Right atrium auricular region (tissue), 2 donors: ENCODE results near the gene TBC1D22B. TPM values are rescaled to one million over a fixed set of nuclear protein-coding genes. Genes with fewer than 3 reads are reported as not detected.

Experiments used
- DNase-seq: peaks from one replicate; pipeline ENCODE4 v3.0.0-alpha.2; 2019; ENCODE audit warnings: low spot score
- H3K27ac ChIP-seq, 2 donors: fragments of 200-600 bp; sonication (generic); 1 replicate in 1 of 2; 2 replicates in 1 of 2; pipeline ENCODE4 v1.5.1; 2016 to 2019
- H3K27me3 ChIP-seq, 2 donors: fragments of 200-600 bp; sonication (generic); one replicate each; pipeline versions ENCODE4 v1.5.1 to v1.6.0; 2017 to 2019
- H3K36me3 ChIP-seq: fragments of 200-600 bp; sonication (generic); one replicate; pipeline ENCODE4 v1.5.1; 2016
- H3K4me1 ChIP-seq, 2 donors: fragments of 200-600 bp; sonication (generic); one replicate each; pipeline versions ENCODE4 v1.5.1 to v1.6.0; 2017 to 2019
- H3K4me3 ChIP-seq, 2 donors: fragments of 200-600 bp; sonication (generic); 1 replicate in 1 of 2; 2 replicates in 1 of 2; pipeline ENCODE4 v1.5.1; 2017 to 2019; ENCODE audit warnings: mild to moderate bottlenecking in 1 of 2, moderate library complexity in 1 of 2
- H3K9me3 ChIP-seq, 2 donors: fragments of 200-600 bp; sonication (generic); one replicate each; pipeline ENCODE4 v1.5.1; 2019
- total RNA-seq, 2 donors: library from RNA; depleted of rRNA; stranded (reverse); fragments of >200 nt; gene quantifications; one replicate each; pipeline ENCODE4 v1.1.0, GENCODE V29; 2016
- TF ChIP-seq, protein P1 (sequence below), 2 donors: fragments of 200-600 bp; sonication (generic); IDR thresholded peaks; one replicate each; pipeline ENCODE4 v1.5.1; 2019; ENCODE audit warnings: antibody characterized with exemption in 2 of 2

Gene TBC1D22B
- total RNA-seq, 2 donors from 2014 or later: 7.5 to 9.8 TPM

DNA sequence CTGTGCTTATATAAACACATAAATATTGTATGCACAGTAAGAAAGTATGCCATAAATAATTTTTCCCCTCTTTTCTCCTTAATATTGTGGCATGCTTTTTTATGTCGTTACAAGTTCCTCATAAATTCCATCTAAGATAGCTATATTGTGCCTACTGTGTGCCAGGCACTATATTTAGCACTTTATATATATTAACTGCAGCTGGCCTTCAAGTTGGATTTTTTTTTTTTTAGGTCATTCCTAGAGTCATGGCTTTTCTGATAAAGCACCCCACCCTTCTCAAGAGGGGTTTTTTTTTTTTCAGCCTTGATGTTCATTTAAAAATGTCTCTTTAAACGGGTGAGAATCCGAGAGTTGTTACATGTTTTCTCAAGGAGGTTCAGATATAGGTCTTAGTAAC lies 53.4 kb downstream of the TBC1D22B start:
- peaks cover 29% of the 10 kb centered on the region for H3K36me3 ChIP-seq
- no peak for DNase-seq
- H3K9me3 ChIP-seq: no peaks in the 10 kb centered on the region
- no peaks in the 10 kb centered on the region for H3K27me3 ChIP-seq
- TF ChIP-seq, protein P1, sequence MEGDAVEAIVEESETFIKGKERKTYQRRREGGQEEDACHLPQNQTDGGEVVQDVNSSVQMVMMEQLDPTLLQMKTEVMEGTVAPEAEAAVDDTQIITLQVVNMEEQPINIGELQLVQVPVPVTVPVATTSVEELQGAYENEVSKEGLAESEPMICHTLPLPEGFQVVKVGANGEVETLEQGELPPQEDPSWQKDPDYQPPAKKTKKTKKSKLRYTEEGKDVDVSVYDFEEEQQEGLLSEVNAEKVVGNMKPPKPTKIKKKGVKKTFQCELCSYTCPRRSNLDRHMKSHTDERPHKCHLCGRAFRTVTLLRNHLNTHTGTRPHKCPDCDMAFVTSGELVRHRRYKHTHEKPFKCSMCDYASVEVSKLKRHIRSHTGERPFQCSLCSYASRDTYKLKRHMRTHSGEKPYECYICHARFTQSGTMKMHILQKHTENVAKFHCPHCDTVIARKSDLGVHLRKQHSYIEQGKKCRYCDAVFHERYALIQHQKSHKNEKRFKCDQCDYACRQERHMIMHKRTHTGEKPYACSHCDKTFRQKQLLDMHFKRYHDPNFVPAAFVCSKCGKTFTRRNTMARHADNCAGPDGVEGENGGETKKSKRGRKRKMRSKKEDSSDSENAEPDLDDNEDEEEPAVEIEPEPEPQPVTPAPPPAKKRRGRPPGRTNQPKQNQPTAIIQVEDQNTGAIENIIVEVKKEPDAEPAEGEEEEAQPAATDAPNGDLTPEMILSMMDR (IDR thresholded peaks at IDR 0.05): no peak
- H3K27ac ChIP-seq: no peak overlapping the region
- H3K4me3 ChIP-seq: no peak overlapping the region
- H3K4me1 ChIP-seq: peaks cover 0 to 14% of the 10 kb centered on the region in 2 donors

DNA sequence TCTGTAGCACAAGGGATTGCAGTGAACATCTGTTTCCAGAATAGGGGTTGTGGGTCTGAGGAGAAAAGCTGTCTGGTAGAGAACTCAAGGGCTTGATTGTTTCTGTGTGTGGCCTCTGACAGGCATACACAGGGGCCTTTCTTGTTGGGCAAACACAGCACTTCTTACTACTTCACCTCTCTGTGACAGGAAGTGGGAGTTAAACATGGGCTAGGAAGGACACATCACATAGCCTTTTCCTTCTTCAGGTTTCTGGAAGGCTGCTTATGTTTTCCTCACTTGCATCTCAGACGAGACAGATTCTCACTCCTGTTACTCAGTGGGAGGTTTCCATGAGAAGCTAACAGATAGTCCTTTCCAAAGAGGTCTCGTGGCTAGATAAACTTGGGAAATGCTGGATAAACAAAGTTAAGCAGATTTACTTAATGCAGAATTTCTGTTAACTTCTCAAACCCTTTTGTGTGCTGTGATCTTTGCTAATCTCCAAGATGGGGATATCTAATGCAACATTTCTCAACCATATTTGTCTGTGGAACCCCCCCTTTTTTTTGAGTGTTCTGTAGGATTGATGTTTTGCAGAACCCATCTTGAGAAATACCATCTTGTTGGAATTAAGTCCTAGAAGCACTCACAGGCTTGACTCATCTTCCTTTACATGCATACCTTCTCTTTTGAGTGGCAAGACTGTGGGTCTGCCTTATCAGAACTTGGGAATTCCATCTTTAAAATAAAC lies 54.3 kb downstream of the TBC1D22B start:
- H3K4me3 ChIP-seq: no peak overlapping the region
- no peak overlapping the region for H3K27ac ChIP-seq
- no peaks in the 10 kb centered on the region for H3K9me3 ChIP-seq
- DNase-seq: no peak
- peaks cover 39% of the 10 kb centered on the region for H3K36me3 ChIP-seq
- peaks cover 0 to 14% of the 10 kb centered on the region in 2 donors for H3K4me1 ChIP-seq
- H3K27me3 ChIP-seq: no peaks in the 10 kb centered on the region
- TF ChIP-seq, protein P1 (IDR thresholded peaks at IDR 0.05): no peak

DNA sequence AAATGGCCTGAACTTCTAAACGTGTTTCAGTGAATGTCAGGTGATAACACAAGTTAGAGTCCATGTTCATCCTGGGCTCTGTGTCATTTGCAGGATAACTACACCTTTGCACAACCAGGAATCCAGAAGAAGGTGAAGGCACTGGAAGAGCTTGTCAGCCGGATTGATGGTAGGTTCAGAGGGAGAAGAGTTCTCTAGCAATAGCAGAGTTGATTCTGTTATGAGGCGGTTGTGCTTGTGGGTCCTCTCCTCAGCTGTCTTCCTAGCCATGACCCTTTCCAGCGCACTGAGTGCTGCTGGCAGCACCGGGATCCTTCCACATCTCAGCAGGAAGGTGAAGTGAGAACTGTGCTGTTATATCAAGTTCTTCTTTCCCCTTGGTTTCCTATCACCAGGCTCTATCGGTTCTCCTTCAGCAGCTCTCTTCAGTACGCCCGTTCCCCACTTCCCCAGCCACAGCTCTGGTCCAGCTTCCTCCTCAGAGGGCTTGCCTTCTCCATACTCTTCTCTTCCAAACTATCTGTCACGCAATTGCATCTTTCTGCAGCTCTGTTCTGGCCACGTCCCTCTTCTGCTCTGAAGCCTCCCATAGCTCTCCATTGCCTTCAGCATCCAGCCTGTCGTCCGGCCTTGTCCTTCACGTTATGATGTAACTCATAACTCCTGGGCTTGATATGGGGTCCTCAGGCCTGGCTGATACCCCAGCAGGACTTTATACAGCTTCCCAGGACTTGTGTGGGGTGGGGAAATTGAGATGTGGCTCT lies 56.3 kb downstream of the TBC1D22B start:
- no peak overlapping the region for H3K4me3 ChIP-seq
- DNase-seq: no peak
- TF ChIP-seq, protein P1 (IDR thresholded peaks at IDR 0.05): no peak
- H3K27ac ChIP-seq: no peak overlapping the region
- H3K27me3 ChIP-seq: no peaks in the 10 kb centered on the region
- peaks cover 0 to 5% of the 10 kb centered on the region in 2 donors for H3K4me1 ChIP-seq
- H3K9me3 ChIP-seq: no peaks in the 10 kb centered on the region
- H3K36me3 ChIP-seq: peaks cover 56% of the 10 kb centered on the region

DNA sequence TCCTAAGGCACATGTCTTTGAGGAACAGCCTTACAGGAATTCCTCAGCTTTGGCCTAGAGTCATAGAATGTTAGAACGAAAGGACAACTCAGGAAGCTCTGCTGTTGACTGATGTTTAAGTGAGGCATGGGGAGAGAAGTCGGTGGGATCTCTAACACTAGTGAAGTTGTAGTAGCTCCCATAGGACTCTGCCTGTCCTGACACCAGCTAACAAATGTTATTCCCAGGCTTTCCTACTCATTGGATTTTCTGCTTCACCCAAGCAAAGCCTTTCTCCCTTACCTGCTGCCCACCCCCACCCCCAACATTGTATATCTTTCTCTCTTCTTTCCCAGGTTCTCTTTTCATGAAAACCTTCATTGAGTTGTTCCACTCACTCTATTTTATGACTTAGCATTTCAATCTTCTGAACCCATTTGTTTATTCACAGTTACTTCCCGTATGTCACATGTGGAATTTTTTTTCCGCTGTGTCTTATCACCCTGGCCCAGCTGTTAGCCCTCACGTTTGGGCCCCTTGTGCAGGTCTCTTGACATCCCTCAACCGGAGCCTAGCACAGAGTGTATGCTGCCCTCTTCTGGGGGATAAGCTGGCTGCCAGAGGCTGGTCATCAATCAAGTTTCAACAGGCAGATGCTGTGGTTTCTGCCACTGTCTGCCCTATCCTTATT lies 57.0 kb downstream of the TBC1D22B start:
- Histone ChIP-seq H3K27ac (no peak overlapping the region), H3K9me3 (no peaks in the 10 kb centered on the region), H3K4me3 (no peak overlapping the region), H3K4me1 (peaks cover 0 to 4% of the 10 kb centered on the region in 2 donors), H3K27me3 (no peaks in the 10 kb centered on the region), H3K36me3 (peaks cover 57% of the 10 kb centered on the region)
- TF ChIP-seq, protein P1 (IDR thresholded peaks at IDR 0.05): peak in 1 of 2 donors; percentile 62
- DNase-seq: no peak

DNA sequence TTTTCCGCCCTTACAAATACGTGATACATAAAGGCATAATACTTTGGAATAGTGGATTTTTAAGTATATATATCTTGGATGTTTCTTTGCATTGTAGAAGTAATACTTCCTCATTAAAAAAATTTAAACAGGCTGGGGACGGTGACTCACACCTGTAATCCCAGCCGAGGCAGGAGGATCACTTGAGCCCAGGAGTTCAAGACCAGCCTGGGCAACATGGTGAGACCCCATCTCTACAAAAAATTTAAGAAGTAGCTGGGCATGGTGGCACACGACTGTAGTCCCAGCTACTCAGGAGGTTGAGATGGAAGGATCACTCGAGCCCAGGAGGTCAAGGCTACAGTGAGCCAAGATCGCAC lies 57.6 kb downstream of the TBC1D22B start:
- Histone ChIP-seq H3K27ac (no peak overlapping the region), H3K4me3 (no peak overlapping the region), H3K9me3 (no peaks in the 10 kb centered on the region), H3K27me3 (no peaks in the 10 kb centered on the region), H3K36me3 (peaks cover 61% of the 10 kb centered on the region), H3K4me1 (peaks cover 0 to 9% of the 10 kb centered on the region in 2 donors)
- DNase-seq: no peak
- TF ChIP-seq, protein P1 (IDR thresholded peaks at IDR 0.05): no peak
